Tibial nerve (tissue), 4 donors: Measurements from ENCODE around the gene ADCY4.

ENCODE experiments used
- CTCF ChIP-seq, 5 experiments: fragments of 200-600 bp in 3 of 5; fragments of 450-650 bp in 2 of 5; sonication (generic) in 3 of 5; IDR thresholded peaks; one replicate each; pipeline ENCODE4 v1.5.1; 2016 to 2019; ENCODE audit warnings: antibody characterized with exemption in 5 of 5, mild to moderate bottlenecking in 3 of 5, moderate library complexity in 2 of 5
- EP300 ChIP-seq, 2 donors: sonication (generic); formaldehyde crosslinking; IDR thresholded peaks; one replicate each; pipeline ENCODE4 v1.6.1; 2017; ENCODE audit warnings: antibody characterized with exemption in 2 of 2, mild to moderate bottlenecking in 1 of 2
- POLR2A ChIP-seq, 2 donors: fragments of 450-650 bp; IDR thresholded peaks; one replicate each; pipeline ENCODE4 v1.6.1; 2017; ENCODE audit warnings: antibody characterized with exemption in 2 of 2, mild to moderate bottlenecking in 2 of 2, moderate library complexity in 2 of 2

DNA sequence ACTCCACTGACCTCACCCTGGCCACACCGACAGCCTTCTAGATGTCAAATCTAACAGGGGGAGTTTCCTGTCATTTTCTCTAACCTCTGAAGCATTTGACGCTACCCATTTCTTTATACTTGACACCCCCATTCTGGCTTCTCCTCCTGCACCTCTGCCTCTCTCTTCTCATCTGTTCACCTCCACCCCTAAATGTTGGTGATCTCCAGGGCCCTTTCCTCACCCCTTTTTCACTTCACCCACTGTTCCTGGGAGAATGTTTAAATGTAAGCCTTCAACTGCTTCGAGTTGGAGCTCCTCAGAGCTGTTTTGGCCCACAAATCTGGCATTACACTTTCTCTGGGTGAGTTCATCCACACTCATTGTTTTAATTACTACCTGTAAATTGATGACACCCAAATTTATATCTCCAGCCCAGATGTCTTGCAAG lies 63.0 kb downstream of the ADCY4 start:
- TF ChIP-seq CTCF (IDR thresholded peaks at IDR 0.05) (no peak), EP300 (IDR thresholded peaks at IDR 0.05) (no peak), POLR2A (IDR thresholded peaks at IDR 0.05) (no peak)
